ENCODE measurements around the gene SLC7A14.

DNA sequence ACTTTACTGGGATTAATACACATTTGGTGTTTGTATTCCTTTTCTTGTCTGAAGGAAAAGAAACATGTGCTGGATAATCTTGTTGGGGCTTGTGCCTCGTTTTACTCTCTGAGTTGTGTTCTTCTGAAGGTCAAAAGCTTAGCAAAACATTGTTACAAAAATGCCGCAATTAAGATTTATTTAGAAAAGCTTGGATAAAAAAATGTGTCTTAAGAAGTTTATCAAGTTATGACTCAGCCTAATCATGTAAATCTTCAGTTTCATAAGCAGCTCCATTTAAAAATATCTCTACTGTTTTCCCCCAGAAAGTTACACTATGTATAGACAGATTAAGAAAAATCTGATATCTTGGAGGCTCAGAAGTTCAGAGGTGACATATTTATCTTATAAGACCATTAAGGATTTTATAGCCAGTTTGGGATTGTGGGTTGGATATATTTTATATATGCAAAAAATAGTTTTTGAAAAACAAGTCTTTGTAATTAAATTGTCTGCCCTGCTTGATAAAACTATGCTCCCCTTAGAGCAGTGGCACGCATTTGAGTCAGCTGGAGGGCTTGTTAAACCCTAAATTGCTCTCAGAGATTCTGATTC is 110.7 kb downstream of the SLC7A14 start:
- TF ChIP-seq EZH2 (IDR thresholded peaks at IDR 0.05) (no peak), POLR2AphosphoS5 (IDR thresholded peaks at IDR 0.05; ENCODE audit: borderline replicate concordance, low read depth, low read length) (no peak)
